ENCODE measurements around the gene GMDS.

DNA sequence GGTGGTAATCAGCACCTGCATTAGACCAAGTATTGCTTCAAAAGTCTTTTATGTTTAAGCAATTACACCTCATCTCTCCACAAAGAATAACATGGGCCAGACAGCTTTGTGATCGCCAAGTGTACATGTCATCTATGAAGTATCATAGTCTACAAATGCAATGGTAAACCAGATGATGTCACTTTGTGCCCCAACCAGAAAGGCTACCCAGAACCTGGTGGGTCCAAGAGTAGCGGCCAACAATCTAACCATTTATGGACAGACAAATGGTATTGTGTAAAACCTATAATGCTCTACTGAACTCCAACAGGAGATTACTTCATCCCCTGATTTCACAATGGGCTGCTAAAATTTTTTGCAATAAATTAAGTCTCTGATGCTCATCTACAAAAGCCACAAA is 295.9 kb downstream of the GMDS start:
- TF ChIP-seq, protein P1, sequence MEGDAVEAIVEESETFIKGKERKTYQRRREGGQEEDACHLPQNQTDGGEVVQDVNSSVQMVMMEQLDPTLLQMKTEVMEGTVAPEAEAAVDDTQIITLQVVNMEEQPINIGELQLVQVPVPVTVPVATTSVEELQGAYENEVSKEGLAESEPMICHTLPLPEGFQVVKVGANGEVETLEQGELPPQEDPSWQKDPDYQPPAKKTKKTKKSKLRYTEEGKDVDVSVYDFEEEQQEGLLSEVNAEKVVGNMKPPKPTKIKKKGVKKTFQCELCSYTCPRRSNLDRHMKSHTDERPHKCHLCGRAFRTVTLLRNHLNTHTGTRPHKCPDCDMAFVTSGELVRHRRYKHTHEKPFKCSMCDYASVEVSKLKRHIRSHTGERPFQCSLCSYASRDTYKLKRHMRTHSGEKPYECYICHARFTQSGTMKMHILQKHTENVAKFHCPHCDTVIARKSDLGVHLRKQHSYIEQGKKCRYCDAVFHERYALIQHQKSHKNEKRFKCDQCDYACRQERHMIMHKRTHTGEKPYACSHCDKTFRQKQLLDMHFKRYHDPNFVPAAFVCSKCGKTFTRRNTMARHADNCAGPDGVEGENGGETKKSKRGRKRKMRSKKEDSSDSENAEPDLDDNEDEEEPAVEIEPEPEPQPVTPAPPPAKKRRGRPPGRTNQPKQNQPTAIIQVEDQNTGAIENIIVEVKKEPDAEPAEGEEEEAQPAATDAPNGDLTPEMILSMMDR (IDR thresholded peaks at IDR 0.05; ENCODE audit: low read length), result no peak
- no peak for TF ChIP-seq EZH2 (optimal IDR thresholded peaks at IDR 0.05; ENCODE audit: low read depth, low read length)
